Measurements from ENCODE around the gene SUN1.

The SUN1 gene

DNA sequence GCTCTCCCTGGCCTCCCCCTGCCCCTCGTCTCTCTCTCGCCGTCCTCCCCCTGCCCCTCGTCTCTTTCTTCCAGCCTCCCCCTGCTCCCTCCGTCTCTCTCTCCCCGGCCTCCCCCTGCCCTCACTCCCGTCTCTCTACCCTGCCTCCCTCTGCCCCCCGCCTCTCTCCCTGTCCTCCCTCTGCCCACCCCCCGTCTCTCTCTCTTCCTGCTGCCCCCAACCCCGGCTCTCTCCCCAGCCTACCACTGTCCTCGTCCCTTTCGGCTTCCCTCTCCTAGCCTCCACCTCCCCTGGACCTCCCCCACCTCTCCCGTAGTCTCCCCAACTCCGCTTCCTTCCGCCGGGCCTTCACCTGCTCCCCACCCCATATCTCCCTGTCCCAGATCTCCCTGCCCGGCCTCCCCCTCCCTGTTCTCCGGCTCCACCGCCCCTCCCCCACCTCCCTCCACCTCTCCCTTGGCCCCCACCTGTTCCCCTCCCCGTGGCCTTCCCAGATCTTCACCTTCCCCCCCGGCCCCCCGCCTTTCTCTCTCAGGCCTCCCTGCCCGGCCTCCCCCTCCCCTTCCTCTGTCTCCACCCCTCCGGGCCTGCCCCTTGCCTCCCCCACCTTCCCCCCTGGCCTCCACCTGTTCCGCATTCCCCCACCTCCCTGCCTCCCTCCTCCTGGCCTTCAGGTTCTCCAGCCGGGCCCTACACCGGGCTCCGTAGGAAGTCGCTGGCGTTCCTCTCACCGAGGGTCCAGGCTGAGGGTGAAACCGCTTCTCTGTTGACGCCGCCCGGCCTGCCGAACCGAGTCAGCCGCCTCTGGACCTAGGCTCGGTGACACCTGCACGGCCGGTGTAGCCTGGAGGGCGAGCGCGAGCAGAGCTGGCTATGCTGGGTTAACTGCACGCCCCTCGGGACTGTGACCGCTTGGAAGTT lies 45.3 kb downstream of the SUN1 start:
- DNase-seq (ENCODE audit: low spot score), result no peak

DNA sequence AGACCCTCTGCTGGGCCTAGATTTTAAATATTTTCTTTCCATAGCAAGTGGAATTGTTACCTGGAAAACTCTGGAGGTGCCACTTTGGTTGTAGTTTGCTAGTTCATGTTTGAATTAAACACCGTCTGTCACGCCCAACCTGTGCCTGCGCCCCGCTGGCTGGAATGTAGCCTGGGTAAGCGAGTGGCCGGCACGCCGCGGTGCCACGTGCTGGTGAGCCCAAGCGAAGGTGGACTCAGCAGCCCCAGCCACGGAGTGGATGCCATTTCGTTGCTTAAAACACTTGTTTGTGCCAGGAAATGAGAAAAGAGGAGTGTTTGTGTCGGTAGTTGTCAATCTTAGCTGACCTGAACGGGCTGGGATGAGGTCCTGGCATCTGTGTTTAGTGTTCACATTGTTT lies 46.8 kb downstream of the SUN1 start:
- no peak for DNase-seq (ENCODE audit: low spot score)

DNA sequence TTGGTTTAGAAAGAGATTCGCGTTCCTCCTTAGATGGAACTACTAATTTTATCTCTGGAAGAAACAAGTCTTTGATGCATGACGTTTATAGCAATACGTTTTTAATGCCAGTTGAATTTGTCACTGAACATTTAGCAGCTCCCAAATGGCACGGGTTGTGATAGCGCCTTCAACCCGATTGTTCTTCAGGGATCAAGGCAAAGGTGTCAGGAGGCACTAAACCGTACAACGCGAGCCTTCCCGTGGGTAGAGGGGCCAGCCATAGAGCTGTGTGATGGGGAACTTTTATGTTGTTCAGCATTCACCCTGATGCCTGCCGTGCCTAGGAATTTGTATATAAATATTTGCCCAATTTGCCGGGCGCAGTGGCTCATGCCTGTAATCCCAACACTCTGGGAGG lies 47.4 kb downstream of the SUN1 start:
- no peak for DNase-seq (ENCODE audit: low spot score)

DNA sequence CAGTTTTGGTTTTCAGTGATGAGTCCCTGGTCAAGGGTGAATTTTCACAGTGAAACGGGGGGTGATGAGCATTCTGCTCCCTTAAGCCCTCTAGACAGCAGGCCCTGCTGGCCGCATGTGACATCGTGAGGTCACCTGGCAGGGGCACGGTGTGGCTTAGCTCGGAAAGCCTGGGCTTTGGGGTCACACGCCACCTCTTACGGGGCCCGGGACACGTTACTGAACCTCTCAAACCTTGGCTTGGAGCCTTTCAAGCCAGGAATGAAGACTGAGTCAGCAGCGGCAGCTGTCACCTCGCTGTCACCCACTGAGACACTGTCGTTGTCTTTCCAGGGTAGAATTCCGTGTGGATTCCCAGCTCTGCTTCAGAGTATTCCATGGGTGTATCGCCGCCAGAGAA lies 48.2 kb downstream of the SUN1 start:
- no peak for DNase-seq (ENCODE audit: low spot score)

DNA sequence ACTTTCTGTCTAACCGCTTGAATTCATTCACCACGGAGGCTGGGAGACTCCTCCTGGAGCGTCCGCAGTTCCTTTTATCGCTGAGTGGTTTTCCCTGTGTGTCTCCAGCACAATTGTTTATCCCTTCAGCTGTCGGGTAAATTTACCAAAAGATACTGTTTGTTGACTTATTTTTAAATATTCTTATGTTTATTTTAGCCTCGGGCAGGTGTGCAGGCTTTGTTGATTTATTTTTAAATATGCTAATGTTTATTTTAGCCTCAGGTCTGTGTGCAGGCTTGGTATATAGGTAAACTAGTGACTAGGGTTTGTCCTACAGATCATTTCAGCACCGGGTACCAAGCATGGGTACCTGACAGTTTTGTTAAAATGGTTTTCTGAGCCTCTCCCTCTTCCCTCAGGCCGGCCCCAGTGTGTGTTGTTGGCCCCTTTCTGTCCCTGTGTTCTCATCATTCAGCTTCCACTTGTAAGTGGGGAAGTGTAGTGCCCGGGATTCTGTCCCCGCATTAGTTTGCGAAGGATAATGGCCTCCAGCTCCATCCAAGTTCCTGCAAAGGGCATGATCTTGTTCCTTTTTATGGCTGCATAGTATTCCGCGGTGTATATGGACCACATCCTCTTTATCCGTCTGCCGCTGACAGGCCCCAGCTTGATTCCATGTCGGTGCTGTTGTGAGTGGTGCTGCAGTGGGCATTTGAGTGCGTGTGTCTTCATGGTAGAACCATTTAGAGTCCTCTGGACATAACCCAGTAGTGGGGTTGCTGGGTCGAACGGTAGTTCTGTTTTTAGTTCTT lies 49.4 kb downstream of the SUN1 start:
- no peak for DNase-seq (ENCODE audit: low spot score)

DNA sequence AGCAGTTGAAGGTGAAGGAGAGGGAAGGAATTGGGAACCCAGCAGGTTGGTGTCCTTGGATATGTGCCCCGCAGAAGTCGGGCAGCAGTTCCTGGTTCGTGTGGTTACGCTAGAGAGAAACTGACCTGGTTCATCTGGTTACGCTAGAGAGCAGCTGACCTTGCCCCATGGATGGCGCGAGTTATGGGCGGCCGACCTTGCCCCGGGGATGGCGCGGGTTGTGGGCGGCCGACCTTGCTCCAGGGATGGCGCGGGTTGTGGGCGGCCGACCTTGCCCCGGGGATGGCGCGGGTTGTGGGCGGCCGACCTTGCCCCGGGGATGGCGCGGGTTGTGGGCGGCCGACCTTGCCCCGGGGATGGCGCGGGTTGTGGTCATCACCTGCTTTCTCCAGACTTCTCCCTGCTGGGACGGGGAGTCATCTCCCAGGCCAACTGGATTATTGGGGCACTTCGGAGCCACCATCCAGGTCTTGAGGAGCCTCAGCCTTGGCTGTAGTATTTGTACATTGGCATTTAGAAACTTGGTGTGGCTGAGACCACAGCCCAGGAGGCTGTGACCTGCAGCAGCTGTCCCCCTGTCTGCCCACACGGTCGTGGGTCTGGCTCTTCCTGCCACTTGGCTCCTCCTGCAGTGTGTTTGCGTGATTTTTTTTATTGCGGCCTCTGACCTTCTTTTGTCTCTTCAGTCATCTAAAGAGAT lies 50.2 kb downstream of the SUN1 start:
- no peak for DNase-seq (ENCODE audit: low spot score)

DNA sequence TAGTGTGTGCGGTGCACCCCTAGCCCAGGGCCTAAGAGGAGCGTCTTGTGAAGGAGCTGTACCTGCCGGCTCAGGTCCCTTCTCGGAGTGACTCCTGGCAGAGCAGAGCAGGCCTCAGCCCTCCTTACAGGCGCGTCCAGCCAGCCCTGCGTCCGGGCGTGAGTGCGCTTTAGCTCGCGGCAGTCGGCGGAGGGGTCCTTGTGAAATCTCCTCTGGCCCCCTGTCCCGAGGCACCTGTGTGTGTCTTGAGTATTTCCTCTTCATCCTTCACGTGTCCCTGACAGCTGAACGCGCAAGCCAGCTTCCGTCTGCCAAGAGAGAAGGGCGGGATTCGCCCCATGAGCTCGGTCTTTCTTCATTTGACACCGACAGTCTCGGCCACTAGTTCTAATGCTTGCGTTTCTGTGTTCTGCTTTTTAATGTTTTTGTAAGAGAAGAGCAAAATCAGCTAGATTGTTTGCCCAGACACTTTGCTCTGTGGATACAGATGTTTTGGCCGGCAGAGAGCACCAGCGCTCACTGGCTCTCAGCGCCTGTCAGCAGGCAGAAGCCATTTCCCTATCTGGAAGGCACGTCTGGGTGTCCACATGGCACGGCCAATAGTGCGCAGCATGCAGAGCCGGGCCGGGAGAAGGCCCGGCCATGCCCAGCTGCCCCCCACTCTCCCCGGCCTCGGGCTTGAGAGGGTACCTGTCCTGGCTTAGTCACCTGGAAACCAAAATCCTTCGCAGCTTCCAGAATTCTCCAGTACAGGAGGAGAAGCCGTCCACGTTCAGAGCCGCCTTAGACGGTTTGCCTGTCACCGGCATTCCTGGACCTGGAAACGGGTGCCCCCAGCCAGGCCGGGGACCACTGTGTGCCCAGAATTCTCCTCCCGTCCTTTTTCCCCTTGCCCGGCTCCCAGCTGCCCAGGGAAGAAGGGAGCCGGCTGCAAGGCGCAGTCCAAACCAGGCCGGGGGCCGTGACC lies 51.1 kb downstream of the SUN1 start:
- DNase-seq (ENCODE audit: low spot score), result no peak

DNA sequence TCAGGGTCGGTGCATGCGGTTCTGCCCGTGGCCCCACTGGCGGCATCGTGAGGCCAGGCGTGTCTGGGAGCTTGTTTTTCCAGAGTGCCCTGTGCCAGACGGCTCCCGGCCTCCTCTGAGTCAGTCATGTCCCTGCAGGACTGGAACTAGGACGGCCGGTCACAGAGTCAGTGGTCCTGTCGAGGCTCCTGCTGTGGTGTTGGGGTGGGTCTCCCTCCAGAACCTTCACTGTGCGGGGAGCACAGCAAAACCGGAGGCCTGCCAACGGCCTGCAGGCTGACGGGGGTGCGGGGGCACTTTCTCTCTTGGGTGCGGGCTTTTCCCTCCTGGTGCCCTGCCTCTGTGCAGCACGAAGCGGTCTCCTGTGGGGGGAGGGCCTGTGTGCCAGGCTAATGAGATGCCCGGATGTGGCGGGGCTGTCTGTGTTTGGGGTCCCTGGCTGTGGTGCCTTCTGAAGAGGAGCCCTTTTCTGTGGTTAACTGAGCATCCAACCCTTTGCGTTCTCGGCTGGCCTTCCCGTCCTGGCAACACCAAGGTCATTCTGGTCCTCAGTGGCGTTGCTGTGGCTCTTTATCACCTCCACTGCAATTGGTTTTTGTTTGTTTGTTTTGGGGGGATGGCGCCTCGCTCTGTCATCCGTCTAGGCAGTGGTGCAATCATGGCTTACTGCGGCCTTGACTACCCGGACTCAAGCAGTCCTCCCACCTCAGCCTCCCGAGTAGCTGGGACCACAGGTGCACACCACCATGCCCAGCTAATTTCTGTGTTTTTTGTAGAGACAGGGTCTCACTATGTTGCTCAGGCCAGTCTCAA lies 52.1 kb downstream of the SUN1 start:
- DNase-seq (ENCODE audit: low spot score), result no peak

DNA sequence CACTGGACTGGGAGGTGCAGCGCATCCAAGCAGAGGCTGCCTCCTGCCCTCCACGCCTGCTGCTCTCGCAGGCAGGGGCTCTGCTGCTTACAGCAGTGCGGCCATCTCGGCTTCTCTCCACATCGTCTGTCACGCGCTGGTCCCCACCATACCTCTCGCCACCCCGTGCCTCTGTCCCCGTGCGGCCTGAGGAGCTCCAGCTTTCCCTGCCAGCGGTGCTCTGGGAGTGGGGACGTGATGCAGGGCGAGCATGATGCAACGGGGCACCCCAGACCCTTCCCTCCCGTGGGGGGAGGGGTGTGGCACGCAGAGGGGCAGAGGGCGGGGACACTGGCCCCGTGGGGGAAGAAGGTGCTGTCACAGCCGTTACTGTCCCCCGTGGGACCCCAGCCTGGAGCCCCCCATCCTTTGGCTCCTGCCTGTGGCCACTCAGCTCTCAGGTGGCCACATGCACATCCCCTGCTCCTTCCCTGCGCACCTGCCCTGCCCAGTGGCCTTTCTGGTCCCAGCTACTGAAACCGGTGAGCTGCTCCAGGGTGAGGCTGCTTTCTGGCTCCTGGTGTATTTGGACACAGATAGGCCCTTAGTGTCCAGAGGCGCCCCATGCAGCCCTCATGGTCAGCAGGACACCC lies 53.1 kb downstream of the SUN1 start:
- DNase-seq (ENCODE audit: low spot score), result no peak

DNA sequence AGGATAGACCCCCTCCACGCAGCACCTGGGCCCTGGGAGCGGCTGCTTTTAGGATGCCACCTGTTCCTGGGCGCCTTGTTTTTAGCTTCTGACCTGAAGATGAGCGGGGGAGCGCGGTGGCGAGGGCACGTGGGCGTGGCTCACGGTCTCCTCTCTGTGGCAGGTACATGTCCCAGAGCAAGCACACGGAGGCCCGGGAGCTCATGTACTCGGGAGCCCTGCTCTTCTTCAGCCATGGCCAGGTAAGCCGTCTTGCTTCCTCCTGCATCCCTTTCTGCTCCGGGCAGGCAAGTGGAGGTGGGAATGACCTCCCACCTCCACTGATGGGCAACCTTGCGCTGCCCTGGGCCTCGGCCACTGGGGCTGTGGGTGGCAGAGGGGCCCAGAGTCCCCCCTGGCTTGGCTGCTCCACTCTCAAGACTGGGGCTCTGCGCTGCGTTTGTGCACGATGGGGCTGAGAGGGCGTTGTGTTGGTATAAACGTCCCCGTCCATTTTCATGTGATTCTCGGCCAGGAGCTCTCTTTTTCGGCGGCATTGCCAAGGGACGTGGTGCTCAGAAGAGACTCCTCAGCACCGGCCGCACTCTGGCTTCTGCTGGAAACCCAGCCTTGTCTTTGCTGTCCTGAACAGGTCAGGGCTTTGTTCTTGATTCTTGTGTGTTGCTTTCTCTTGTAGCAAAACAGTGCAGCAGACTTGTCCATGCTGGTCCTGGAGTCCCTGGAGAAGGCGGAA lies 53.8 kb downstream of the SUN1 start:
- no peak for DNase-seq (ENCODE audit: low spot score)

DNA sequence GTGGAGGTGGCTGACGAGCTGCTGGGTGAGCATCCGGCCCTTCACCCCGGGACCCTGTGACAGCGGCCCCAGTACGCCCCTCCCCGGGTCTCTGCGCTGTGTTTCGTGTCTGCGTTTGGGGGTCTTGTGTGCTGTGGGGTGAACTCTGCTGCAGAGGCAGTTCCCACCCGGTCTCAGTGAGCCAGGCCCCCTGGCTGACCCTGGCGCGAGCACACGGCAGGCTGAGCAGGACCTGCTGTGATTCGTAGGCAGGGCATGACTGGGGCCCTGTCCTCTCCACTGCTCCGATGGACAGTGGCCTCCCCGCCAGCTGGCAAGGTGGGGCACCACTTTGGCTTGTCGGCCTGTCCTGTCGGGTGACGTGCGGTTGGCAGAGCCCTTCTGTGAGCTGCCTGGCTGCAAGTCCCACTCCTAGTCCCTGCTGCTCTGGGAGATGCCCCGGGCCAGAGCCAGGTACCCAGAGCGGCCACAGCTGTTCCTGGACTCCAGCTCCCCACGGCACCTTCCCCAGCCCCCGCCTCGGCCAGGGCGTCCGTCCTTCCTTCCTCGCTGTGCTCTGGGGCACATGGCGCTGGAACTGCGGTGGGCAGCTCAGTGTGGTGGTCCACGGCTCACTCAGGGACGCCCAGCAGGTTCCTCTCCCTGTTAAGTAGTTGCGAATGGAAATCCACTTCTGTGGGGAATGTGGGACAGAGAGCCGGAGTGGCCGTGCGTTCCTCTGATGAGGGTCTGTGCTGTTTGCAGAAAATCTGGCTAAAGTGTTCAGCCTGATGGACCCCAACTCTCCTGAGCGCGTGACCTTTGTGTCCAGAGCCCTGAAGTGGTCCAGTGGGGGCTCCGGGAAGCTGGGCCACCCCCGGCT lies 54.6 kb downstream of the SUN1 start:
- no peak for DNase-seq (ENCODE audit: low spot score)

DNA sequence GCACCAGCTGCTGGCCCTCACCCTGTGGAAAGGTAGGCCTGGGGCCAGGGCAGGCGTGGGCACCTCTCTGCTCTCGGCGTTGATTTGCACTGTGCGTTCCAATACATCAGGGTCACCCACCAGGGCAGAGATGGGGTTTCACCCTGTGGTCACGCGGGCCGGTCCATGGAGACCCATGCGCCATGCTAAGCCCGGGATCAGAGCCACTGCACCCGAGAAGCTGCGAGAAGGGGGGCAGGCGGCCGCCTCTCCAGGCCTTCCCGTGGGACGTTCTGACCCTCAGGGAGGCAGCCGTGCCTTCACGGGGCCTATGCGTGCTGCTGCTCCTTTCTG lies 55.2 kb downstream of the SUN1 start:
- no peak for DNase-seq (ENCODE audit: low spot score)

DNA sequence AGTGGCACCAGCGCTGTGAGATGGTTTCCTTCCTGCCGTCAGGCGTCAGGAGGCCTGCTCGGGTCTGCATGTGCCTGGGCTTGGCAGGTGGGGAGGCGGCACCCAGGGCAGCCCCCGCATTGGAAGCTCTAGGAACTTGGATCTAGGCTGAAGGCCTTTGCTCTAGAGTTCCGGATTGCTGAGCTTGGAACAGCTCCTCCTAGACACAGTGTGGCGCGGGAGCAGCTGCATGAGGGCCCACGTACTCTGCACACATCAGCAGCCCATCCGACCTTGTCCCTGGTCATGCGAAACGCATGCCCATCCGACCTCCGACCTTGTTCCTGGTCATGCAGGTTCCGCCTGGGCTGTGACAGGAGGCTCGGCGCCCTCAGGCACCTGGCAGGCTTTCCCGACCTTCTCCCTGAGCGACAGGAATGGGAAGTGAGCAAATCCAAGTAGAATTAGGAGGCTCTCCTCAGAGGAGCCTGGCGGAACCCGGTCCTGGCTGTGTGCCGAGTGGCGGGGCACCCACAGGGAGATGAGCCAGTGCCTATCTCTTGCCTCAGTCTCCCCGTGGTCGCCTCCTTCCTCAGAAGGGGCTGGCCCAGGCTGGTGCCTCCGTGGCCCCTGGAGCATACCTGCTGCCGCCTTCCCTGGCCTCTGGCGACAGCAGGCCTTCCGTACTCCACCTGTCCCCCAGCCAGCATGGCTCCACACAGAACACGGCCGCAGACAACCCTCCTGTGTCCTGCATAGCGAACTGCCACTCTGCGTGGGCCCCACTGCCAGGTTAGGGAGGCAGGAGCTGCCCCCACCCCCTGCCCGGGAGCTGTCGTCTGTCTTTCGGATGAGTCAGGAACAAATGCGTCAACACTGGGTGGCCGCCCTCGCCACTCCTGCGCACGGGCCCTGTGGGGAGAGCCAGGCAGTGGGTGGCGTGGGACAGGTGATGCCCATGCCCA lies 56.1 kb downstream of the SUN1 start:
- no peak for DNase-seq (ENCODE audit: low spot score)

DNA sequence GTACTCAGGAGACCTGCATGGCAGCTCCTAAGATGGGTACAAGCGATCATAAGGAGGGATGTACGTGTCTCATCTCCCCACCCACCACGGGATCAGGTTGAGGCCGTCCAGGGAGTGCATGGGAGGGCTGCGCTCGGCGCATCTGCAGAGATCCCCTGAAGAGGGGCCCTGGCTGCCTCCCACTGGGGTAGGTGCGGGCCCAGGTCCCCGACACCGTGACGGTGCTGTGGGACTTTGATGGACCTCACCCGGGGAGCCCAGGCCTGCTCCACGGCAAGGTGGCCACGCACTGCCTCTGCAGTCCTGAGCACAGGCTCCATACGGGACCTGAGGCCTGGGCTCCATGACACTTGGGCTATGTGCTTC lies 56.7 kb downstream of the SUN1 start:
- no peak for DNase-seq (ENCODE audit: low spot score)

DNA sequence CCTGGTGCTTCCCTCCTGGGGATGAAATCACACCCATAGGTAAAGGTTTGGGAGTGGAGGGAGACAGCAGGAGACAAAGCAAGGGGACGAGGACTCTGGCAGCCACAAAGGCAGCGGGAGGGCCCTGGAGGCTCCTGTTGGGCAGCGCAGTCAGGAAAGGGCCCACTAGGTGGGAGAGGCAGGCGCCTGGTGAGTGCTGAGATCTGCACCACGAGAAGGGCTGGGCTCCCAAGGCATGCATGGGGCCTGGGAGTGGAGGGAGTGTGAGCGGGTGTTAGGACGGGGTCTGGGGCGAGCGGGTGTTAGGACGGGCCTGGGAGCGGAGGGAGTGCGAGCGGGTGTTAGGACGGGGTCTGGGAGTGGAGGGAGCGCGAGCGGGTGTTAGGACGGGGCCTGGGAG lies 57.1 kb downstream of the SUN1 start:
- DNase-seq (ENCODE audit: low spot score), result no peak

DNA sequence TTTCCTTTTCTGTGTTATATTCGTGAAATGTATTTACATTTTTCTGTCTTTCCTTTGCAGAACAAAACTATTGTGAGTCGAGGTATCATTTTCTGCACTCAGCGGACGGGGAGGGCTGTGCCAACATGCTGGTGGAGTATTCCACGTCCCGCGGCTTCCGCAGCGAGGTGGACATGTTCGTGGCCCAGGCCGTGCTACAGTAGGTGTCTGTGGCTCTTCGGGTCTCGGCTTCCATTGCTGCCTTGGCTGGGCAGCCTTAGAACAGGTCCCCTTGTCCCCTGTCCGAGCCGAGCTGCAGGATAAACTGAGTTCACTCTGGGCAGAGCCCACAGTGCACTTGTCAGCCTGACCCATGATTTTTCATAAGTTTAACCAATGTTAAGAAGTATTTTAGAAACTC lies 58.6 kb downstream of the SUN1 start:
- no peak for DNase-seq (ENCODE audit: low spot score)

DNA sequence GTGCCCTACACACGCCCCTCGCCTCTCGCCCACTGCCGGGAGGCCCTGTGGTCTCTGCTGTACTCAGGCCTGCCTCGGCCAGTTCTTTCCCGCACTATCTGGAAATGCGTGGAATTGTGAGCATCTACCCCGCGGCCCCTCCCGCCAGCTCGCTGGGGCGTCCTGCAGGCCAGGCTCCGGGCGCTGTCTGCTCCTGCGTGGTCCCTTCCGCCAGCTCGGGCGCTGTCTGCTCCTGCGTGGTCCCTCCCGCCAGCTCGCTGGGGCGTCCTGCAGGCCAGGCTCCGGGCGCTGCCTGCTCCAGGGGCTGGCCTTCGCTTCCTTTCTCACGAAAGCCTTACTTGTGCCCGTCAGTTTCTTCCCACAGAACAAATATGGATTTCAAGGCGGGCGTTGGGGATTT lies 59.0 kb downstream of the SUN1 start:
- DNase-seq (ENCODE audit: low spot score), result no peak

DNA sequence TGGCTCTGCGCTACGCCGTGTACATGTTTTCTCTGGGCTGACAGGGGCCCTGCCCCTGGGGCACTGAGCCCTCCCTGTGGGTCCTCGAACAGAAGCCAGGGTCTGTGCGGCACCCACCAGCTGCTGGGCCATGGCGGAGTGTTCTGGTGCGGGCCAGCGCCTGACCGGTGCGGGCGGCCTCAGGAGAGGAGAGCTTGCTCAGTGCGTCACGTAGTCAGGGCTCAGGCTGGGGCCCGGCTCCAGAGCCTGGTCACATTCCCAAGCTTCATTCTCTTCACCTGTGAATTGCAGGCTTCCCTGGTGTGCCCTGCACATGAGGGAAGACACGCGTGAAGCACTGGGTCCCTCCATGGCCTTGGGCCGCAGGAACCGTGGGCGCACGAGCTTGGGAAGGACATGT lies 59.5 kb downstream of the SUN1 start:
- DNase-seq (ENCODE audit: low spot score), result no peak

Data from CD4-positive, alpha-beta T cell treated with Interleukin-15 for 4 hours (primary cell).